T47D (cell line): Measurements from ENCODE around the gene NOP10.
"Not testable (repeated sequence)": the region's sequence is repeated elsewhere in the genome, so short reads cannot be mapped to it uniquely, and the experiment has no call there.

ENCODE experiments used
- DNase-seq, 2 experiments: peaks; one replicate each; pipeline versions ENCODE4 v3.0.0 to v3.0.0-alpha.2; 2011 to 2012; ENCODE audit warnings: low read depth in 1 of 2, low spot score in 1 of 2
- JUND ChIP-seq: IDR thresholded peaks from 2 replicates; pipeline ENCODE4 v1.6.1; 2012; ENCODE audit warnings: low read depth
- in situ Hi-C: cut with HindIII; loops from 2 replicates; pipeline ENCODE4 v1.10.0; 2016; ENCODE audit warnings: low sequenced_read_pairs, low pct_unique_long_range_greater_than_20kb

Gene NOP10

DNA sequence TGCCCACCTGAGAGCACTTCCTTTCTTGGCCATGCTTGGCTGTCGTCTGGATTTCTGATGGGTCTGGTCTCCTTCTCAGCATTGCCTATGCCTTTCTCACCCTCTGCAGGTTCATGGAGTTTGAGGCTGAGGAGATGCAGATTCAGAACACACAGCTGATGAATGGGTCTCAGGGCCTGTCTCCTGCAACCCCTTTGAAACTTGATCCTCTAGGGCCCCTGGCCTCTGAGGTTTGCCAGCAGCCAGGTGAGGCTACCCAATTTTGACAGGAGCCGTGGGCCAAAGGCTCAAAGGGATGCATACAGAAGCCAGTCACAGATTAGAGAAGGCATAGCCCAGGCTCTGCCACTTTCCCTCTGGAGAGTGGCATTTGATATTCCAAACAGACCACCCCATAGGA is 10.7 kb upstream of the NOP10 start:
- in situ Hi-C loops = no loop called here
- no peak for DNase-seq
- no peak for TF ChIP-seq JUND

DNA sequence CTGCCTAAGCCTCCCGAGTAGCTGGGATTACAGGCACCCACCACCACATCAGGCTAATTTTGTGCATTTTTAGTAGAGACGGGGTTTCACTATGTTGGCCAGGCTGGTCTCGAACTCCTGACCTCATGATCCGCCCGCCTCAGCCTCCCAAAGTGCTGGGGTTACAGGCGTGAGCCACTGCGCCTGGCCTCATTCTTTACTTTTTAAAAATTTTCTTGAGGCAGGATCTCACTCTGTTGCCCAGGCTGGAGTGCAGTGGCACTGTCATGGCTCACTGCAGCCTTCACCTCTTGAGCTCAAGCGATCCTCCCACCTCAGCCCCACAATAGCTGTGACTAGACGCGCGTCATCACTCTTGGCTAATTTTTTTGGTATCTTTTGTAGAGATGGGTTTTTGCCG is 10.1 kb upstream of the NOP10 start:
- in situ Hi-C loops, DNase-seq: not testable (repeated sequence)

DNA sequence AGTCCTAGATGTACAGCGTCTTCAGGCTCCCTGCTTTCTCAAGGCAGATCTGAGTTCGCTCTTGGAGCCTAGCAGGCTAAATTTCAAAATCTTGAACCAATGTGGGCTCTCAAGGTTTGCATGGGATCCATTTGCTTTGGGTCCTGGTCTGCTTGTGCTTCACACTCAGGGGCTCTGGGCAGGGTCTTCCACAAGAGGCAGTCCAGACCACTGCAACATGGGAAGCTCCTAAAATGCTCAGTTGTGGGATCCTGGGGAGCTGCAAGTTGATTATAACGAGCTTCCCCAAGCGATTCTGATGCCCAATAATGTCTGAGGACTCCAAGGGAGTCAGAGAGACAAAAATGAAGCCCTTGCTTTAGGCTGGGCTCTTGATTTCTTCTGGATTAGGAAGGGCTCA is 6.8 kb upstream of the NOP10 start:
- no peak for DNase-seq

DNA sequence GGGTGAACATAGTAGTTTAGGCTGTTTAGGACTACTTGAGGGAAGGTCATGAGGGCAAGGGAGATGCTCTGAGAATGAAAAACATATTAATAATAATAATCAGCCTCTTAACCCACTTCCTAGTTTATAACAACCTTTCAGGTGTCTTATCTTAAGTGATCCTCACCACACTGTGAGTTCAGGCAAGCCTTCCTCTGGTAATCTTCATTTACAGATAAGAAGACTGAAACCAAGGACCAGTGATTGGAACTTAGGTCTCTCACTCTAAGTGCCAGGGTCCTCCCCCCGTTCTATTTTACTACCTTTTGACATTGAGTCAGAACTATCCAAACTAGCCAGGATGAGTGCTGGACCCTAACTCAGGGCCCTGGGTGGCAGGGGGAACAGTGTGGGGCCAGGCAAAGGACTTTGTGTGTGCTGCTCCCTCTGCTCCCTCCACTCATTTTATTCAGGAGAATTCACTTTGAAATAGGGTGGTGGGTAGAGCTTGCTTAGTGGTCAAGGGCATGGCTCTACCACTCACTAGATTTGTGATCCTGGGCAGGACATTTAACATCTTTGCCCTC is 5.9 kb upstream of the NOP10 start:
- DNase-seq = no peak
- TF ChIP-seq JUND = no peak
- in situ Hi-C loops = no loop called here

More for the DNA sequence above, 6.8 kb upstream of the NOP10 start:
- in situ Hi-C loops = no loop called here
- TF ChIP-seq JUND = no peak

DNA sequence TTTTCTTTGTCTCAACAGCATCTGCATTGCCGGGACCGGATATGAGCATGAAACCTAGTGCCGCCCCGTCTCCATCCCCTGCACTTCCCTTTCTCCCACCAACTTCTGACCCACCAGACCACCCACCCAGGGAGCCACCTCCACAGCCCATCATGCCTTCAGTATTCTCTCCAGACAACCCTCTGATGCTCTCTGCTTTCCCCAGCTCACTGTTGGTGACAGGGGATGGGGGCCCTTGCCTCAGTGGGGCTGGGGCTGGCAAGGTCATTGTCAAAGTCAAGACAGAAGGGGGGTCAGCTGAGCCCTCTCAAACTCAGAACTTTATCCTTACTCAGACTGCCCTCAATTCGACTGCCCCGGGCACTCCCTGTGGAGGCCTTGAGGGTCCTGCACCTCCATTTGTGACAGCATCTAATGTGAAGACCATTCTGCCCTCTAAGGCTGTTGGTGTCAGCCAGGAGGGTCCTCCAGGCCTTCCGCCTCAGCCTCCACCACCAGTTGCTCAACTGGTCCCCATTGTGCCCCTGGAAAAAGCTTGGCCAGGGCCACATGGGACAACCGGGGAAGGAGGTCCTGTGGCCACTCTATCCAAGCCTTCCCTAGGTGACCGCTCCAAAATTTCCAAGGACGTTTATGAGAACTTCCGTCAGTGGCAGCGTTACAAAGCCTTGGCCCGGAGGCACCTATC is 5.2 kb upstream of the NOP10 start:
- in situ Hi-C loops = no loop called here
- no peak for TF ChIP-seq JUND
- no peak for DNase-seq

DNA sequence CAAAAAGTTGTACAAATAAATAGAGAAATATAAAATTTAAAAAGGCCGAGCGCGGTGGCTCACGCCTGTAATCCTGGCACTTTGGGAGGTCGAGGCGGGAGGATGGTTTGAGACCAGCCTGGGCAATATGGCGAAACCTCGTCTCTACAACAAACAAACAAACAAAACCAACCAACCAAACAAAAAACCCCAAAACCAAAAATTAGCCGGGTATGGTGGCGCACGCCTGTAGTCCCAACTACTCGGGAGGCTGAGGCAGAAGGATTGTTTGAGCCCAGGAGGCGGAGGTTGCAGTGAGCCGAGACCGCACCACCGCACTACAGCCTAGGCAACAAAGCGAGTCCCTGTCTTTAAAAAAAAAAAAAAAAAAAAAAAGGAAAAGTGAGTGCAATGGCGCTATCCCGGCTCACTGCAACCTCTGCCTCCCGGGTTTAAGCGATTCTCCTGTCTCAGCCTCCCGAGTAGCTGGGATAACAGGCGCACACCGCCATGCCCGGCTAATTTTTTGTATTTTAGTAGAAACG is 661 bp downstream of the NOP10 start:
- in situ Hi-C loops, DNase-seq: not testable (repeated sequence)

DNA sequence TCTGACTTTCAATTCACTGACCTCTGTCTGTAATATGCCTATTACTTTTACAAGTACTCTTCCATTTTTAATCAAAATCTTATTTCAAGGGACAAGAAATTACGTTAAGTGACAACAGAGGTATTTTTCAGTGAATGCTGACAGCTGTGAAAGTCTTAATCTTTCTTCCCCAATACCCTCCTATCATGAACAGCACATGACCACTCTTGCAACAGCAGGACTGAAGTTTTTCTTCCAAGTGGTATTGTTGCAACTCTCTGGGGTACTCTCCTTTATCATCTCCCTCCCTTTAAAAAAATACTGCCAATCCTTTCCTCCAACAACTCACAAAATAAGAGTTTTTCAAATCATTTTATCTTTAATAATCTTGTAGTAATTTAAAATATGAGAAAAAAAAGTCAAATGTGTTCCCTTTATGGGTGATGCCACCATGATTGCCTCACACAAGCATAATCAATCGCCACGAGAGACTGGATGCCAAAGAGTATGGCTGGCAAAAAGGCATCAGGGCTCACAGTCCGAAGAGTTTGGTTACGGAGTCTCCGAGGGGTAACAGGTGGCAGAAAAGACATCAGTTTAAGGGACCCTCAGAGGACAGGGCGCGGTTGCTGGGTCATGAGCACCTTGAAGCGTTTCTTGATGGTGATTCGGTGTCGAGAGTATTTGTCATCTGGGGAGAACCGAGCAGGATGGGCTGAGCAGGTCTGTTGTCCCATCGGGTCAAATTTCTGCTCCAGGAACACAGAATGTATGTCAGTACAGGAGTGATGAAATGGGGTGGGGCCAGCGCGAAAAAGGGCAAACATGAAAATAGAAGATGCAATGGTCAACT is 1.3 kb downstream of the NOP10 start:
- in situ Hi-C loops = no loop called here
- no peak for TF ChIP-seq JUND
- DNase-seq = no peak

DNA sequence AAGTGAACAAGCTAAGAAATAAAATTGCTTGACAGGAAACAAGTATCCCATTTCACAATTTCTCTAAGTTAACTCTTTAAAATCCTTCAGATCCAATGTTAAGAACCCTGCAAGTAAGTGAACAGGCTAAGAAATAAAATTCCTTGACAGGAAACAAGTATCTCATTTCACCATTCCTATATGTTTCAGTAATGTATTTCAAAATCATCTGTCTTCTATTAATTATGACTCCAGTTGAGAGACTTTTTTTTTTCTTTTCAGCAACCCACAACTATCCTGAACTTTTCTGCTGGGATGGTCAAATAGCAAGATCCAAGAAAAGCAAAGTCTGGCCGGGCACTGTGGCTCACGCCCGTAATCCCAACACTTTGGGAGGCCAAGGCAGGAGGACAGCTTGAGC is 3.0 kb downstream of the NOP10 start:
- TF ChIP-seq JUND = no peak
- no peak for DNase-seq
- in situ Hi-C loops = no loop called here

DNA sequence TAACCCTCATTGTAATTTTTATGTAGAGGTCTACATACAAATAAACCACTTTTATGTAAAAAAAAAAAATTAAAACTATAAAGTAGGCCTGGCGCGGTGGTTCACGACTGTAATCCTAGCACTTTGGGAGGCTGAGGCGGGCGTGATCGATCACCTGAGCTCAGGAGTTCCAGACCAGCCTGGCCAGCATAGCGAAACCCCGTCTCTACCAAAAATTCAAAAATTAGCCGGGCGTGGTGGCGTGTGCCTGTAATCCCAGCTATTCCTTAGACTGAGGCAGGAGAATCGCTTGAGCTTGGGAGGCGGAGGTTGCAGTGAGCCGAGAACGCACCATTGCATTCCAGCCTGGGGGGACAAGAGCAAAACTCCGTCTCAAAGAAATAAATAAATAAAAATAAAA is 4.6 kb downstream of the NOP10 start:
- TF ChIP-seq JUND = no peak
- no peak for DNase-seq
- in situ Hi-C loops = no loop called here

DNA sequence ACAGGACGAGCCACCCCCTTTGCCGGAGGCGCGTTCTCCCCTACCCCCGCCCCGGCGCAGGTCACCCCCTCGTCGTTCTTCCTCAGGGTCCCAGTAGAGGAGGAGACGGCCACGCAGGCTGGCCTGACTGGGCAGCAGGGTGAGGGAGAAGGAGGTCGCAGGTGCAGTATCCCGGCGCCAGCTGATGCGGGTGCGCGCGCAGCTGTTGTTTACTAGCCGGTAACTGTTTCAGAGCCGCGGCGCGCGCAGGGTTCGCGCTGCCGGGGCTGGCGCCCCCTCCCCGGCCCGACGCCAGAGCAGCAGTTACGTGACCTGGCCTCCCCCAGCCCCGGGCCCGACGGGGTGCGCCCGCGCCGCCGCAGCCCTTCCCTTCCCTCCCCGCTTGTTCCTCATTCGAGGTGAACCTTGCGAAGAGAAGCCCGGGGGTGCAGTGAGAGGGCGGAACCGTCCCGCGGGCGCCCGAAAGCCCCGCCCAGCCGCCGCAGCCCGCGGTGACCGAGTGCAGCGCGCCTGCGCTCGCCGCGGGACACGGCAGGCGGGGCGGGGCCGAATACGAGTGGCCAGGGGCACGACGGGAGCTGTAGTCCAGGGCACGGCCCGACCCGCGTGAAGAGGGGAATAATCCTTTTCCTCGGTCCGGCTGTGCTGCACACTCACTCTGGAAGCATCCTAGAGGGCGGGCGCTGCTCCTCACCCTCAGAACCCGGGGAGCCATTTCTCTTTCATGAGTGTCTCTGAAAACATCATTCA is 5.2 kb downstream of the NOP10 start, which contains the start of gene SLC12A6:
TSS of gene SLC12A6 (minus strand) at position 225 of the 750 bp plus-strand sequence. CDS start 1,101 bp downstream, outside the sequence.
- in situ Hi-C loops = no loop called here
- no peak for TF ChIP-seq JUND
- peak; percentile 66 to 88 for DNase-seq

DNA sequence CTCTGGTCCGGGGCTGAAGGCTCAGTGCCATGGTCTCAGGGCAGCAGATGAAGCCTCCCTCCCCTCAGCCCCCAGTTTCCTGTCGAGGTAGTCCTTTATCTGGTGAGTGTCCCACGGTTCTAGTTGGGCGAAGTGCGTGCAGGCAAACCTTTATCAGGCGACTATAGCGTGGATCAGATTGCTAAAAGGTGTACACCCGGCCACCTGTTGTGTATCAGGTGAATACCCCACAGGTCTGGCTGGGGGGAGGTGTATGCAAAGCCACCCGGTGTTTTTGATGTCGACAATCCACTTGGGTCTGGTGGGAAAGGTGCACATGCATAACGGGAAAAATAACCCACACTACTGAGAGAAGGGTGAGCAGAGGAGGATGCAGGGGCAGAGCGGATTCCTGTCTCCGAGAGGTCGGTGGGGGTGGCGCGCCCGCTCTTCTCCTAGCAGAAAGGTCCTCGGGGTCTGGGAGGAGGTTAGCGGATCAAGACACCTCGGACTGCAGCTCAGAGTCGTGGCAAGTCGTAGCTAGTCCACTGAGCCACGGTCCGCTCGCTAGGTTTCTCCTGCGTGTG is 5.9 kb downstream of the NOP10 start:
- TF ChIP-seq JUND = no peak
- DNase-seq = no peak
- in situ Hi-C loops = no loop called here
